Type B pancreatic cell (in vitro differentiated cells): ENCODE results near the gene ZNF205. TPM values are rescaled to one million over a fixed set of nuclear protein-coding genes. Genes with fewer than 3 reads are reported as not detected.

Experiments used
- DNase-seq: peaks from one replicate; pipeline ENCODE4 v3.0.0; 2021; ENCODE audit warnings: mixed read lengths; ENCODE audit not compliant: unreplicated experiment; ENCODE audit errors: extremely low spot score
- H3K27ac Mint-ChIP-seq: 2 replicates; pipeline ENCODE4 v1.8.0; 2021; ENCODE audit warnings: mild to moderate bottlenecking, mixed read lengths
- H3K27me3 Mint-ChIP-seq: 2 replicates; pipeline ENCODE4 v1.8.0; 2021; ENCODE audit warnings: mixed read lengths
- H3K36me3 Mint-ChIP-seq: 2 replicates; pipeline ENCODE4 v1.8.0; 2021; ENCODE audit warnings: mixed read lengths
- H3K4me1 Mint-ChIP-seq: one replicate; pipeline ENCODE4 v1.8.0; 2021; ENCODE audit warnings: mixed read lengths; ENCODE audit not compliant: unreplicated experiment
- H3K4me3 Mint-ChIP-seq: 2 replicates; pipeline ENCODE4 v1.8.0; 2021; ENCODE audit warnings: mild to moderate bottlenecking, mixed read lengths
- H3K9me3 Mint-ChIP-seq: 2 replicates; pipeline ENCODE4 v1.8.0; 2021; ENCODE audit warnings: mixed read lengths
- CTCF ChIP-seq: fragments of 200-600 bp; sonication (generic); conservative IDR thresholded peaks from 2 replicates; pipeline ENCODE4 v1.5.0; 2021; ENCODE audit warnings: antibody characterized with exemption, mild to moderate bottlenecking
- total RNA-seq: library from RNA; stranded (reverse); gene quantifications from 2 replicates; pipeline ENCODE4 v1.2.1, GENCODE V29; 2021; ENCODE audit warnings: low replicate concordance

The ZNF205 gene
- total RNA-seq, 1 donor from 2014 or later: 15.0 TPM

- no peaks in the 10 kb centered on the region for H3K36me3 Mint-ChIP-seq
- H3K9me3 Mint-ChIP-seq: no peaks in the 10 kb centered on the region
- no peak overlapping the region for H3K27ac Mint-ChIP-seq
- DNase-seq: no peak
- H3K27me3 Mint-ChIP-seq: peaks cover 14% of the 10 kb centered on the region
- H3K4me3 Mint-ChIP-seq: no peak overlapping the region
- no peak for TF ChIP-seq CTCF
- H3K4me1 Mint-ChIP-seq: peaks cover 14% of the 10 kb centered on the region
Measured at GRCh38 chr16:3084491-3084890, 27.9 kb upstream of the ZNF205 start.

GRCh38 chr16:3084969-3085670 is 27.3 kb upstream of the ZNF205 start:
- TF ChIP-seq CTCF: no peak
- Mint-ChIP-seq H3K36me3 (no peaks in the 10 kb centered on the region), H3K4me1 (peaks cover 14% of the 10 kb centered on the region), H3K4me3 (no peak overlapping the region), H3K9me3 (no peaks in the 10 kb centered on the region), H3K27ac (no peak overlapping the region), H3K27me3 (peaks cover 7% of the 10 kb centered on the region)
- no peak for DNase-seq

GRCh38 chr16:3085868-3086595 is 26.4 kb upstream of the ZNF205 start:
- no peak for TF ChIP-seq CTCF
- Mint-ChIP-seq H3K9me3 (no peaks in the 10 kb centered on the region), H3K4me3 (no peak overlapping the region), H3K36me3 (no peaks in the 10 kb centered on the region), H3K27ac (no peak overlapping the region), H3K4me1 (peaks cover 14% of the 10 kb centered on the region), H3K27me3 (no peaks in the 10 kb centered on the region)
- no peak for DNase-seq

GRCh38 chr16:3086596-3087242 is 25.7 kb upstream of the ZNF205 start:
- H3K36me3 Mint-ChIP-seq: no peaks in the 10 kb centered on the region
- no peak overlapping the region for H3K27ac Mint-ChIP-seq
- no peaks in the 10 kb centered on the region for H3K27me3 Mint-ChIP-seq

More at GRCh38 chr16:3086596-3087242, 25.7 kb upstream of the ZNF205 start:
- DNase-seq: no peak
- TF ChIP-seq CTCF: no peak
- H3K4me1 Mint-ChIP-seq: peaks cover 14% of the 10 kb centered on the region
- no peak overlapping the region for H3K4me3 Mint-ChIP-seq
- H3K9me3 Mint-ChIP-seq: no peaks in the 10 kb centered on the region
